ENCODE data around the gene FUT2.

Gene FUT2

DNA sequence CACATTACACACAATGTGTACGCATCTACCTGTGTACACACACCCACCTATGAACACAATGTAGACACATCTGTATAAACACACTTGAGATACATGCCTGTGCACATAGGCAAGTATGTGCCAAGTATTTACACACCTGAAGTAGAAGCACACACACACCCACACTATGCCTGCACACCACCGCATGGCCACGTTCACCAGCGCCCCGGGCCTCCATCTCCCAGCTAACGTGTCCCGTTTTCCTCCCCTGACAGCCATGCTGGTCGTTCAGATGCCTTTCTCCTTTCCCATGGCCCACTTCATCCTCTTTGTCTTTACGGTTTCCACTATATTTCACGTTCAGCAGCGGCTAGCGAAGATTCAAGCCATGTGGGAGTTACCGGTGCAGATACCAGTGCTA lies 6.9 kb downstream of the FUT2 start:
- H4K20me1 ChIP-seq (ENCODE audit: low read depth, low read length): no peaks in the 10 kb centered on the region
- no peak overlapping the region for H2AFZ ChIP-seq (ENCODE audit: low read depth, low read length, severe bottlenecking)
- no peaks in the 10 kb centered on the region for H3K9me2 ChIP-seq (replicated peaks; ENCODE audit: insufficient read depth, low read length)
- H3K4me3 ChIP-seq (ENCODE audit: insufficient read depth, low read length, poor library complexity, severe bottlenecking): no peak overlapping the region
- no peaks in the 10 kb centered on the region for H3K79me2 ChIP-seq (ENCODE audit: insufficient read depth, low read length)
- H3F3A ChIP-seq (ENCODE audit: insufficient read depth): no peaks in the 10 kb centered on the region
- TF ChIP-seq, protein P1, sequence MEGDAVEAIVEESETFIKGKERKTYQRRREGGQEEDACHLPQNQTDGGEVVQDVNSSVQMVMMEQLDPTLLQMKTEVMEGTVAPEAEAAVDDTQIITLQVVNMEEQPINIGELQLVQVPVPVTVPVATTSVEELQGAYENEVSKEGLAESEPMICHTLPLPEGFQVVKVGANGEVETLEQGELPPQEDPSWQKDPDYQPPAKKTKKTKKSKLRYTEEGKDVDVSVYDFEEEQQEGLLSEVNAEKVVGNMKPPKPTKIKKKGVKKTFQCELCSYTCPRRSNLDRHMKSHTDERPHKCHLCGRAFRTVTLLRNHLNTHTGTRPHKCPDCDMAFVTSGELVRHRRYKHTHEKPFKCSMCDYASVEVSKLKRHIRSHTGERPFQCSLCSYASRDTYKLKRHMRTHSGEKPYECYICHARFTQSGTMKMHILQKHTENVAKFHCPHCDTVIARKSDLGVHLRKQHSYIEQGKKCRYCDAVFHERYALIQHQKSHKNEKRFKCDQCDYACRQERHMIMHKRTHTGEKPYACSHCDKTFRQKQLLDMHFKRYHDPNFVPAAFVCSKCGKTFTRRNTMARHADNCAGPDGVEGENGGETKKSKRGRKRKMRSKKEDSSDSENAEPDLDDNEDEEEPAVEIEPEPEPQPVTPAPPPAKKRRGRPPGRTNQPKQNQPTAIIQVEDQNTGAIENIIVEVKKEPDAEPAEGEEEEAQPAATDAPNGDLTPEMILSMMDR (IDR thresholded peaks at IDR 0.05; ENCODE audit: insufficient read depth, low read length, poor library complexity, severe bottlenecking): no peak
- TF ChIP-seq EZH2phosphoT487 (conservative IDR thresholded peaks at IDR 0.05; ENCODE audit: low read length): no peak
- no peak overlapping the region for H3K4me2 ChIP-seq (ENCODE audit: low read depth, low read length, poor library complexity, severe bottlenecking)
- H3K36me3 ChIP-seq (ENCODE audit: low read length): no peaks in the 10 kb centered on the region
- no peak overlapping the region for H3K9ac ChIP-seq (ENCODE audit: low read length)
- no peak overlapping the region for H3K27ac ChIP-seq (ENCODE audit: low read depth, low read length)
- no peaks in the 10 kb centered on the region for H3K9me3 ChIP-seq (ENCODE audit: insufficient read depth, low read length)
- no peaks in the 10 kb centered on the region for H3K27me3 ChIP-seq (ENCODE audit: low read length)

DNA sequence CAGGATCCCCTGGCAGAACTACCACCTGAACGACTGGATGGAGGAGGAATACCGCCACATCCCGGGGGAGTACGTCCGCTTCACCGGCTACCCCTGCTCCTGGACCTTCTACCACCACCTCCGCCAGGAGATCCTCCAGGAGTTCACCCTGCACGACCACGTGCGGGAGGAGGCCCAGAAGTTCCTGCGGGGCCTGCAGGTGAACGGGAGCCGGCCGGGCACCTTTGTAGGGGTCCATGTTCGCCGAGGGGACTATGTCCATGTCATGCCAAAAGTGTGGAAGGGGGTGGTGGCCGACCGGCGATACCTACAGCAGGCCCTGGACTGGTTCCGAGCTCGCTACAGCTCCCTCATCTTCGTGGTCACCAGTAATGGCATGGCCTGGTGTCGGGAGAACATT lies 7.5 kb downstream of the FUT2 start:
- no peaks in the 10 kb centered on the region for H3K9me3 ChIP-seq (ENCODE audit: insufficient read depth, low read length)
- H3F3A ChIP-seq (ENCODE audit: insufficient read depth): no peaks in the 10 kb centered on the region
- H3K27ac ChIP-seq (ENCODE audit: low read depth, low read length): no peak overlapping the region
- no peak overlapping the region for H3K4me3 ChIP-seq (ENCODE audit: insufficient read depth, low read length, poor library complexity, severe bottlenecking)
- H4K20me1 ChIP-seq (ENCODE audit: low read depth, low read length): no peaks in the 10 kb centered on the region
- H3K79me2 ChIP-seq (ENCODE audit: insufficient read depth, low read length): no peaks in the 10 kb centered on the region
- no peaks in the 10 kb centered on the region for H3K27me3 ChIP-seq (ENCODE audit: low read length)
- TF ChIP-seq, protein P1 (IDR thresholded peaks at IDR 0.05; ENCODE audit: insufficient read depth, low read length, poor library complexity, severe bottlenecking): no peak
- TF ChIP-seq EZH2phosphoT487 (conservative IDR thresholded peaks at IDR 0.05; ENCODE audit: low read length): no peak
- no peaks in the 10 kb centered on the region for H3K36me3 ChIP-seq (ENCODE audit: low read length)
- H3K9ac ChIP-seq (ENCODE audit: low read length): no peak overlapping the region
- H3K9me2 ChIP-seq (replicated peaks; ENCODE audit: insufficient read depth, low read length): no peaks in the 10 kb centered on the region
- H2AFZ ChIP-seq (ENCODE audit: low read depth, low read length, severe bottlenecking): no peak overlapping the region
- no peak overlapping the region for H3K4me2 ChIP-seq (ENCODE audit: low read depth, low read length, poor library complexity, severe bottlenecking)

DNA sequence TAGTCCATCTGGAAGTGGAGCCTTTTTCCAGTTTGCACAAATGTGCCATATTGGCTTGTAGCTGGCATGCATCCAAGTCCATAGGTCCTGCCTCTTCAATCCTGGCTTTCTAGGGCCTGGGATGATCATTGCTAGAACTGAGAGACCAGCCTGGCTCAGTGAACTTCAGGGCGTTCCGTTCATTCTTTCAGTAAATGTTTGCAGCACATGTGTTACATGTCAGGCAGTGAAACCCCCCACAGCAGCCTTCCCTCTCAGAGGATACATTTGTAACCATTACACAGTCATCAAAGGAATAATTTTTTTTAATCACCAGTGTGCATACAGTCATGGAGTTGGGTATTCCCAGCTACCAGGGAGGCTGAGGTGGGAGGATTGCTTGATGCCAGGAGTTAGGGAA lies 9.7 kb downstream of the FUT2 start:
- no peak overlapping the region for H3K4me3 ChIP-seq (ENCODE audit: insufficient read depth, low read length, poor library complexity, severe bottlenecking)
- no peak overlapping the region for H3K4me2 ChIP-seq (ENCODE audit: low read depth, low read length, poor library complexity, severe bottlenecking)
- H3K27ac ChIP-seq (ENCODE audit: low read depth, low read length): no peak overlapping the region
- H3K9ac ChIP-seq (ENCODE audit: low read length): no peak overlapping the region
- no peak overlapping the region for H2AFZ ChIP-seq (ENCODE audit: low read depth, low read length, severe bottlenecking)
- TF ChIP-seq, protein P1 (IDR thresholded peaks at IDR 0.05; ENCODE audit: insufficient read depth, low read length, poor library complexity, severe bottlenecking): no peak
- TF ChIP-seq EZH2phosphoT487 (conservative IDR thresholded peaks at IDR 0.05; ENCODE audit: low read length): no peak
- no peaks in the 10 kb centered on the region for H3K9me2 ChIP-seq (replicated peaks; ENCODE audit: insufficient read depth, low read length)
- no peaks in the 10 kb centered on the region for H3K27me3 ChIP-seq (ENCODE audit: low read length)
- H3K9me3 ChIP-seq (ENCODE audit: insufficient read depth, low read length): no peaks in the 10 kb centered on the region
- H4K20me1 ChIP-seq (ENCODE audit: low read depth, low read length): no peaks in the 10 kb centered on the region
- H3K36me3 ChIP-seq (ENCODE audit: low read length): no peaks in the 10 kb centered on the region
- no peaks in the 10 kb centered on the region for H3K79me2 ChIP-seq (ENCODE audit: insufficient read depth, low read length)
- no peaks in the 10 kb centered on the region for H3F3A ChIP-seq (ENCODE audit: insufficient read depth)
